GM19023 (cell line): ENCODE data around the gene MVK.

Experiments used
- ATAC-seq: cut with Tn5 transposase; IDR thresholded peaks from one replicate; pipeline ENCODE4 v1.9.1; 2021; ENCODE audit warnings: mild to moderate bottlenecking, moderate library complexity; ENCODE audit not compliant: unreplicated experiment

The MVK gene

GRCh38 chr12:109563291-109564284 lies 10.0 kb upstream of the MVK start:
- ATAC-seq: no peak

- ATAC-seq: no peak
These were observed 7.2 kb upstream of the MVK start for GRCh38 chr12:109566424-109566823.

GRCh38 chr12:109567296-109567695 lies 6.3 kb upstream of the MVK start:
- ATAC-seq: no peak

GRCh38 chr12:109567967-109568366 lies 5.6 kb upstream of the MVK start:
- no peak for ATAC-seq

- no peak for ATAC-seq
These were observed 5.1 kb upstream of the MVK start for GRCh38 chr12:109568486-109568885.

GRCh38 chr12:109571773-109572505 lies 1.7 kb upstream of the MVK start:
- no peak for ATAC-seq

- no peak for ATAC-seq
These were observed 1.1 kb upstream of the MVK start for GRCh38 chr12:109572506-109572845.

- no peak for ATAC-seq
These were observed 285 bp downstream of the MVK start for GRCh38 chr12:109573914-109574244.

- ATAC-seq: no peak
These were observed 2.1 kb downstream of the MVK start for GRCh38 chr12:109575683-109576082.

GRCh38 chr12:109577311-109577710 lies 3.7 kb downstream of the MVK start:
- ATAC-seq: no peak

- no peak for ATAC-seq
These were observed 4.8 kb downstream of the MVK start for GRCh38 chr12:109578330-109578927.

GRCh38 chr12:109579639-109580038 lies 6.0 kb downstream of the MVK start:
- no peak for ATAC-seq

- ATAC-seq: no peak
These were observed 6.7 kb downstream of the MVK start for GRCh38 chr12:109580272-109580671.

- no peak for ATAC-seq
These were observed 7.2 kb downstream of the MVK start for GRCh38 chr12:109580684-109581333.

GRCh38 chr12:109581334-109581691 lies 7.7 kb downstream of the MVK start:
- ATAC-seq: no peak

- ATAC-seq: no peak
These were observed 8.3 kb downstream of the MVK start for GRCh38 chr12:109581856-109582255.

GRCh38 chr12:109582636-109583035 lies 9.0 kb downstream of the MVK start:
- ATAC-seq: no peak

- no peak for ATAC-seq
These were observed 10.1 kb downstream of the MVK start for GRCh38 chr12:109583733-109584132.

GRCh38 chr12:109586385-109587296 lies 13.0 kb downstream of the MVK start:
- ATAC-seq: no peak

GRCh38 chr12:109587921-109588320 lies 14.3 kb downstream of the MVK start:
- no peak for ATAC-seq
